Measurements from ENCODE around the gene RNF125.
A peak's percentile ranks its signal among the peaks of the same experiment; 100 is the strongest.

RNF125 gene

DNA sequence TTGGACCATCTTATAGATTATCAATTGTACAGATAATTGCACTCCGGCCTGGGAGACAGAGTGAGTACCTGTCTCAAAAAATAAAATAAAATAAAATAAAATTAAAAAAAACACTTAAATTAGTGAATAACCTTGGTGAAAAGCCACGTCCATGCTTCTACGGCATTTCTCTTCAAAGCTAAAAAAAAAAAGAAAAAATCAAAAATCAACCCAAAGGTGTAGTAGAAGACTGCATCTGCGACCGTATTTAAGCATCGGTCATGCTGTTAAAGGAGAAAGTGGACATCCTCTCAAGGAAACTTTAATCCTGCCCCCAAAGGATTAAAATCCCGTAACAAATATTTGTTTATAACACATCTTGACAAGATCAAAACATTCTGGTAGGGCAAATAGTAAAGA lies 72.7 kb downstream of the RNF125 start:
- no peak for DNase-seq (ENCODE audit: low read depth in 2 of 2)

- DNase-seq (ENCODE audit: low read depth in 2 of 2), result peak; percentile 73 to 75
Observed at GRCh38 chr18:32091724-32092421, 73.2 kb downstream of the RNF125 start, which contains the start of gene RNF138. Gene RNF138, plus strand, starts transcription at chr18:32091874. Its CDS starts 903 bp downstream, at chr18:32092777.

DNA sequence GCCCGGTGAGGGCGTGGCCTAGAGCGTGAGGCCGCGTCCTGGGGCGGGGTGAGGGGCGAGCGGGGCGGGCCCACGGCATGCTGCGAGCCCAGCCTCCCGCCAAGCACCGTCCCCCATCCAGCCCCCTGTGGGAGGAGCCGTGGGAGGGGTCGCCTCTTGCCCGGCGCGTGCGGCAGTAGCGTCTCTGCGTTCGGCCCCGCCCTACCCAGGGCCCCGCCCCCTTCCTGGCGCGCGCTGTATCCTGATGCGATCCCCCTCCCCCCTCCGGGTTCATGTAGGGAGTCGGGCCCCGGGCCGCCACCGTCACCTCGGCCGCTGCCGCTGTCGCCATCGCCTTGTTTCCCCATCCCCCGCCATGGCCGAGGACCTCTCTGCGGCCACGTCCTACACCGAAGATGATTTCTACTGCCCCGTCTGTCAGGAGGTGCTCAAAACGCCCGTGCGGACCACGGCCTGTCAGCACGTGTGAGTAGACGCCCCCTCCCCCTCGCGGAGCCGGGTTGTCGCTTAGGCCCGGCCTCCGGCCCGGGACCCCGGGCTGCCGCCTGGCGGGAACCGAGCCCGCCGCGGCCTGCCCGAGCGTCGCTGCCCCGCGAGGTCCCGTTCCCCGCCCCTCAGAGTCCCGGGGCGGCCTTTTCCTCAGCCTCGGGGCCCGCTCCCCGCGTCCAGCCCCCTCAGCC lies 73.9 kb downstream of the RNF125 start:
- peak; percentile 99 for DNase-seq (ENCODE audit: low read depth in 2 of 2)

- DNase-seq (ENCODE audit: low read depth in 2 of 2), result peak in 1 of 2 donors; percentile 13
Observed at GRCh38 chr18:32093102-32093511, 74.5 kb downstream of the RNF125 start.

DNA sequence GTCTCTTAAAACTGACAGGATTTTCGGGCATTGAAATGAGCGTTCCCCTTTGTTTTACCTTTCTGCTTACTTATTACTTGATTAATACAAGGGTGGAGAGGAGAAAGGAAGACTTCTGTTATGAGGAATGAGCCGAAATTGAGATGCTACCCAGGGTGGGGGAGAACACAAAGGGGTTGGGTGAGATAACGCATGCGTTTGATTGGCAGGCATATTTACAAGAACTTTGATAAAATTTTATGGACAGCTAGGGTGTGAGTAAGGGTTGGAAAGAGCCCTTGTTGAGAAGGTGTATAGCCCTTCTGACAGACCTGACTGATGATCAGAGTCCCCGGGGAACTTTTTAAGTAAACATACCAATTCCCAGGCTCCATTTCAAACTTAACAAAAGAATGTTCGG lies 74.9 kb downstream of the RNF125 start:
- no peak for DNase-seq (ENCODE audit: low read depth in 2 of 2)

DNA sequence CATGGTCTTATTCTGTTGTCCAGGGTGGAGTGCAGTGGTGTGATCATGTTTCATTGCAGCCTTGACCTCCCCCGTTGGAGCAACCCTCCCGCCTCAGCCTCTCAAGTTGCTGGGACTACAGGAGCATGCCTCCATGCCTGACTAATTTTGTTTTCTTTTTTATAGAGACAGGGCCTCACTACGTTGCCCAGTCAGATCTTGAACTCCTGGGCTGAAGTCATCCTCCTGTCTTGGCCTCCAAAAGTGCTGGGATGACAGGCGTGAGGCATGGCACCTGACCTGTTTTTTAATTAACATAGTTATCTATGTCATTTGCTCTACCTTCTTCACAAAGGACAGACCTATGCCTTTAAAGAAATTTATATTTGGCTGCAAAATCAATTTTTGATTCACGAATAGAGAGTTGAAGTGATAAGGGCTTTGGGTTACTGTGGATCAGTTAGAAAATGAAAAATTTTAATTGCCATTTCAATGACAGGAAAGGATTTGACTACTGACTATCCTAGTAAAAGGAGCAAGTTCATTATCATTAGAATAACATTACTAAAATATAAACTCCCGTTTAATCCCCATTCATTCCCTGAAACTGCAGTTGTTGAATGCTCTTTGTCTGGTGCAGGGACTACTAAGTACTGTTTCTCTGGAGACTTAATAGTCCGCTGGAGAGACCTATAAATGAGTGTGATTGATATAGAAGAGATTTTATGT lies 76.7 kb downstream of the RNF125 start:
- no peak for DNase-seq (ENCODE audit: low read depth in 2 of 2)

- DNase-seq (ENCODE audit: low read depth in 2 of 2), result no peak
Observed at GRCh38 chr18:32095900-32096229, 77.2 kb downstream of the RNF125 start.

GRCh38 chr18:32096946-32097345 lies 78.3 kb downstream of the RNF125 start:
- no peak for DNase-seq (ENCODE audit: low read depth in 2 of 2)

- no peak for DNase-seq (ENCODE audit: low read depth in 2 of 2)
Observed at GRCh38 chr18:32104516-32104915, 85.9 kb downstream of the RNF125 start.

DNA sequence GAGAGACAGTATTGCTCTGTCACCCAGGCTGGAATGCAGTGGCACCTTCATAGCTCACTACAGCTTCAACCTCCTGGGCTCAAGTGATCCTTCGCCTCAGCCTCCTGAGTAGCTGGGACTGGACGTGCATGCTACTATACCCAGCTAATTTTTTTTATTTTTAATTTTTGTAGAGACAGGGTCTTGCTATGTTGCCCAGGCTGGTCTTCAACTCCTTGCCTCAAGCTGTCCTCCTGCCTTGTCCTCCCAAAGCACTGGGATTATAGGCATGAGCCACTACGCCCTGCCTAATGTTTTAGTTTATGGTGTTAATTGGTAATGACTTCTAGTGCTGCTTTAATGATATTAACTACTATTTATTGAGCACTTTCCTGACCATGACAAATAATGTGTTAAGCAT lies 91.4 kb downstream of the RNF125 start:
- DNase-seq (ENCODE audit: low read depth in 2 of 2), result no peak

DNA sequence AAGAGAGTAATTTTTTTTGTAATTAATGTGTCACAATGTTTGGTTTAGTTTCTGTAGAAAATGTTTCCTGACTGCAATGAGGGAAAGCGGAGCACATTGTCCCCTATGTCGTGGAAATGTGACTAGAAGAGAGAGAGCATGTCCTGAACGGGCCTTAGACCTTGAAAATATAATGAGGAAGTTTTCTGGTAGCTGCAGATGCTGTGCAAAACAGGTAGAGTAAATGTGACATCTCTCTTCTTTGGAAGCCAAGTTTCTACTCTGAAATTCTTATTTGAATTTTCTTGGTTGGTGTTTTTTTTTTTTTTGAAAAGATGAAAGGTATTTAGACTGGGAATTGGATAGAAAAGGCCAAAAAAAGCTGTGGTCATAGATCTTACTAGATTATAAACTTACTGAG lies 93.1 kb downstream of the RNF125 start:
- no peak for DNase-seq (ENCODE audit: low read depth in 2 of 2)

- no peak for DNase-seq (ENCODE audit: low read depth in 2 of 2)
Observed at GRCh38 chr18:32112826-32113225, 94.2 kb downstream of the RNF125 start.

DNA sequence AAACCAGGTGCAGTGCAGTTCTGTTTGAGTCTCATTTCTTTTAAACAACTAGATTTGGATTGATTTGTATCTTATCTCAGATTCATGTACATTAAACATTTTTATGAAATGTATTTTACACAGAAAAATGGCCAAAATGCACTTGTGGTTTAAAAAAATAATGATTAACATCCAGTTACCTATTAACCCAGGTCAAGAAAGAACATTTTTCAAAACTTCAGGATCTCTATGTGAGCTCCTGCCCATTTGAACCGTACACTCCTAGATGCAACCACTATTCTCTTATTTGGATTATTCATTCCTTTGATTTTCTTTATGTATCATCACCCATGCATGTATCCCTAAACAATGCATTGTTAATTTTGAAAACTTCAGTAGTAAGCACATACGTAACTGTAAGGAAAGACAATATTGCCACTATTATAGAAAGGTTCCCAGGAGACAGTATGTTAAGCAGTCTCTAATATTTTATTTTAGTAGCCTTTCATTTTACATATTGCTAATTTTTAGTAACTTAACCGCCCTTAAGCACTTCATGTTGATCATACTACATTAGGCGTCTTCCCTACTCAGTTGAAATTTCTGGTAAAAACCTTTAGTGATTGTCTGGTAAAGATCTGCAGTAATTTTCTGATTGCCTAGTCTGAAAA lies 95.8 kb downstream of the RNF125 start:
- DNase-seq (ENCODE audit: low read depth in 2 of 2), result no peak

DNA sequence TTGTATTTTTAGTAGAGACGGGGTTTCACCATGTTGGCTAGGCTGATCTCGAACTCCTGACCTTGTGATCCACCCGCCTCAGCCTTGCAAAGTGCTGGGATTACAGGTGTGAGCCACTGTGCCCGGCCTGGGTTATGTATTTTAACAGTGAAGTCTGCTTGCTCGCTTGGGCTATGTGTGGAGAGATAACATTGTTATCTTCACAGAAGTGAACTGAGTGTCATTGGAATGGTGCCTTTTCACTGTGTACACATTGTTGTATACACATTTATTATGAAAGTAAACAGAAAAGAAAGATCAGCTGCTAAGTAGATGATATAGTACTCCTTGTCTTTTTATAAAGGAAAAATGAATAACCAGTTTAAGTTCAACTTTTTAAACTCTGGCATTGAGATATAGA lies 103.4 kb downstream of the RNF125 start:
- DNase-seq (ENCODE audit: low read depth in 2 of 2), result no peak
